GM23338 (cell line): ENCODE data around the gene TMEM179. TPM values are rescaled to one million over a fixed set of nuclear protein-coding genes. Genes with fewer than 3 reads are reported as not detected.

Experiments
- ATAC-seq: fragments of 200-7000 bp; cut with Tn5 transposase; 3 replicates; pipeline ENCODE4 v1.9.1; 2020
- DNase-seq: peaks from one replicate; pipeline ENCODE4 v3.0.0-alpha.2; 2015; ENCODE audit warnings: low spot score
- H2AFZ ChIP-seq: fragments of 200-600 bp; sonication (generic); 2 replicates; pipeline ENCODE4 v1.8.0; 2016; ENCODE audit warnings: antibody characterized with exemption, mild to moderate bottlenecking, moderate library complexity
- H3F3A ChIP-seq: fragments of 200-600 bp; sonication (generic); replicated peaks from 2 replicates; pipeline ENCODE4 v1.8.0; 2017; ENCODE audit warnings: antibody characterized with exemption, mixed run types, low read depth
- H3K27ac ChIP-seq: fragments of 200-600 bp; sonication (generic); 2 replicates; pipeline ENCODE4 v1.6.1; 2016; ENCODE audit warnings: low read depth
- H3K27me3 ChIP-seq: fragments of 200-600 bp; sonication (generic); 2 replicates; pipeline ENCODE4 v1.8.0; 2016; ENCODE audit warnings: mild to moderate bottlenecking, mixed run types, moderate library complexity; ENCODE audit not compliant: insufficient read depth
- H3K36me3 ChIP-seq: fragments of 200-600 bp; sonication (generic); 2 replicates; pipeline ENCODE4 v1.8.0; 2016; ENCODE audit warnings: mild to moderate bottlenecking; ENCODE audit not compliant: insufficient read depth
- H3K4me1 ChIP-seq: fragments of 200-600 bp; sonication (generic); 2 replicates; pipeline ENCODE4 v1.8.0; 2016; ENCODE audit warnings: mild to moderate bottlenecking, moderate library complexity; ENCODE audit not compliant: insufficient read depth
- H3K4me2 ChIP-seq: fragments of 200-600 bp; sonication (generic); 2 replicates; pipeline ENCODE4 v1.7.1; 2017; ENCODE audit warnings: mixed run types
- H3K4me3 ChIP-seq: fragments of 200-600 bp; sonication (generic); 2 replicates; pipeline ENCODE4 v1.6.1; 2016; ENCODE audit warnings: mixed run types
- H3K79me2 ChIP-seq: fragments of 200-600 bp; sonication (generic); replicated peaks from 2 replicates; pipeline ENCODE4 v1.8.0; 2017; ENCODE audit warnings: mild to moderate bottlenecking; ENCODE audit not compliant: insufficient read depth
- H3K9me2 ChIP-seq: fragments of 200-600 bp; sonication (generic); 2 replicates; pipeline ENCODE4 v1.8.0; 2017; ENCODE audit not compliant: insufficient read depth
- H4K20me1 ChIP-seq: fragments of 200-600 bp; sonication (generic); replicated peaks from 2 replicates; pipeline ENCODE4 v1.8.0; 2017; ENCODE audit warnings: mild to moderate bottlenecking; ENCODE audit not compliant: insufficient read depth
- H3K27ac Mint-ChIP-seq: 2 replicates; pipeline ENCODE4 v1.8.0; 2020; ENCODE audit warnings: inconsistent platforms, mild to moderate bottlenecking, moderate library complexity, mixed read lengths
- H3K27me3 Mint-ChIP-seq: 3 replicates; pipeline ENCODE4 v1.8.0; 2022; ENCODE audit warnings: low read depth, mild to moderate bottlenecking, moderate library complexity, mixed read lengths, inconsistent platforms; ENCODE audit not compliant: insufficient read depth, poor library complexity
- H3K36me3 Mint-ChIP-seq: 3 replicates; pipeline ENCODE4 v1.8.0; 2021; ENCODE audit warnings: low read depth, mild to moderate bottlenecking, inconsistent platforms, moderate library complexity, mixed read lengths
- H3K4me1 Mint-ChIP-seq: 3 replicates; pipeline ENCODE4 v1.8.0; 2020; ENCODE audit warnings: mild to moderate bottlenecking, inconsistent platforms, mixed read lengths
- H3K4me3 Mint-ChIP-seq: 3 replicates; pipeline ENCODE4 v1.8.0; 2021; ENCODE audit warnings: moderate library complexity, mild to moderate bottlenecking, inconsistent platforms, mixed read lengths
- H3K9me3 Mint-ChIP-seq: 3 replicates; pipeline ENCODE4 v1.8.0; 2020; ENCODE audit warnings: moderate library complexity, mild to moderate bottlenecking, inconsistent platforms, mixed read lengths
- CREB1 ChIP-seq: fragments of 250-450 bp; sonication (Bioruptor Pico); IDR thresholded peaks from 2 replicates; pipeline ENCODE4 v1.5.0; 2020; ENCODE audit warnings: low read depth, mild to moderate bottlenecking, moderate library complexity
- ETS1 ChIP-seq: IDR thresholded peaks from 2 replicates; pipeline ENCODE4 v1.6.1; 2016; ENCODE audit warnings: antibody characterized with exemption
- EZH2 ChIP-seq: fragments of 200-600 bp; sonication (generic); IDR thresholded peaks from one replicate; pipeline ENCODE4 v1.8.0; 2017; ENCODE audit warnings: antibody characterized with exemption, mild to moderate bottlenecking, low read depth; ENCODE audit not compliant: unreplicated experiment
- EZH2phosphoT487 ChIP-seq: fragments of 200-600 bp; sonication (generic); IDR thresholded peaks from one replicate; pipeline ENCODE4 v1.8.1; 2018; ENCODE audit warnings: antibody characterized with exemption; ENCODE audit not compliant: unreplicated experiment
- JUNB ChIP-seq: IDR thresholded peaks from one replicate; pipeline ENCODE4 v1.6.1; 2016; ENCODE audit warnings: antibody characterized with exemption; ENCODE audit not compliant: unreplicated experiment
- NANOG ChIP-seq: IDR thresholded peaks from 2 replicates; pipeline ENCODE4 v1.6.1; 2016; ENCODE audit warnings: antibody characterized with exemption, borderline replicate concordance
- POLR2AphosphoS5 ChIP-seq: IDR thresholded peaks from 2 replicates; pipeline ENCODE4 v1.6.1; 2016; ENCODE audit warnings: antibody characterized with exemption, low read depth
- REST ChIP-seq: IDR thresholded peaks from one replicate; pipeline ENCODE4 v1.6.1; 2018; ENCODE audit warnings: antibody characterized with exemption; ENCODE audit not compliant: unreplicated experiment
- STAT1 ChIP-seq: IDR thresholded peaks from one replicate; pipeline ENCODE4 v1.6.1; 2016; ENCODE audit warnings: antibody characterized with exemption; ENCODE audit not compliant: unreplicated experiment
- ZNF114 ChIP-seq: fragments of 250-450 bp; sonication (Bioruptor Pico); IDR thresholded peaks from 2 replicates; pipeline ENCODE4 v1.5.0; 2020; ENCODE audit warnings: mild to moderate bottlenecking, moderate library complexity
- ZNF331 ChIP-seq: fragments of 250-450 bp; sonication (Bioruptor Pico); IDR thresholded peaks from 2 replicates; pipeline ENCODE4 v1.5.0; 2020; ENCODE audit warnings: low read depth, mild to moderate bottlenecking, moderate library complexity
- ZNF462 ChIP-seq: fragments of 250-450 bp; sonication (Bioruptor Pico); IDR thresholded peaks from 2 replicates; pipeline ENCODE4 v1.5.0; 2020; ENCODE audit warnings: mild to moderate bottlenecking, moderate library complexity
- polyA plus RNA-seq: library from polyadenylated mRNA; unstranded; fragments of >200 nt; fragmentation: Nextera tagmentation; extraction: Ambion mirVana; gene quantifications from 2 replicates; pipeline ENCODE4 v1.2.1, GENCODE V29; 2016
- total RNA-seq: library from RNA; depleted of rRNA; stranded (reverse); fragments of >200 nt; shearing (Covaris generic); gene quantifications from 2 replicates; pipeline ENCODE4 v1.2.3, GENCODE V29; 2014
- TF ChIP-seq, protein P1 (sequence below), 2 experiments: fragments of 200-600 bp in 1 of 2; sonication (generic) in 1 of 2; conservative IDR thresholded peaks; 2 replicates each; pipeline versions ENCODE4 v1.5.1 to v1.6.1; 2016 to 2017; ENCODE audit warnings: antibody characterized with exemption in 2 of 2, low read depth in 2 of 2, mild to moderate bottlenecking in 2 of 2, moderate library complexity in 1 of 2

Gene TMEM179
- total and polyA plus RNA-seq, 2 experiments from 2014 or later = 1.0 to 4.8 TPM

DNA sequence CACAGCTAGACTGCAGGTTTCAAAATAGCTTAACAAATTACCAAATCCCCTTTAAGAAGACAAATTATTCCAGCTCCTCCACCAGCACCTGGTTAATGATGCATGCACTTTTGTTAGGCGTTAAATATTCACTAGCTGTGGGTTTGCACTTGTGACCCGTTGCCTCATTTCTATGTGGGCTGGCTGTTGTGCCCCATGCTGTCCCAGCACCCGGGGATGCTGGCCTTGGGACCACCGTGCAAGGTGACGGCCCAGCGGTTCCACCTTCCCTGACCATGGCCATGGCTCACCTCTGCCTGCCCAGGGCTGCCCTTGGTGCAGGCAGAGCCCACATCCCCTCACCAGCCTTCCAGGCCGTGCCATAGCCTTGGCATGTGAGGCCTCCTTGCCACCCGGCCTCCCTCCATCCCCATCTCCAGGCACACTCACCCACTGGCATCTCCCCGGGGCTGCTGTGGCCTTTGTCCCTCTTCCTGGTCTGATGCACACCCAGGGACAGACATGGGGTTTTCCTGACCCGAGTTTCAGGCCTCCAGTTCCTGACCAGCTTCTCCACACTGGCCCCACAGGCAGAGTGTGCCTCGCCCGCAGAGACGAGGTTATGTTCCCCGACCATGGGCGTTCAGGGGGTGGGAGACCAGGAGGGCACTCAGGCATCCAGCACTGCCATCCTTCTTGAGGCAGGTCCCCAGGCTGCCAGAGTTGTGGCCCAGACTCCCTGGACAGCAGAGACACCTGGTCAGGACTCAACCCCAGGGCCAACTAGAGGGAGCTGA, 45.4 kb downstream of the TMEM179 start:
- H3K27me3 Mint-ChIP-seq = peaks cover 12% of the 10 kb centered on the region
- peaks cover 4% of the 10 kb centered on the region; the same call in 1 of the 3 replicates for H3K4me1 Mint-ChIP-seq
- no peak overlapping the region for H3K27ac Mint-ChIP-seq
- Histone ChIP-seq H3K4me1 (no peaks in the 10 kb centered on the region), H3F3A (no peaks in the 10 kb centered on the region), H3K27me3 (no peaks in the 10 kb centered on the region), H2AFZ (no peak overlapping the region), H3K4me2 (no peak overlapping the region), H4K20me1 (no peaks in the 10 kb centered on the region), H3K27ac (no peak overlapping the region), H3K36me3 (no peaks in the 10 kb centered on the region), H3K79me2 (no peaks in the 10 kb centered on the region), H3K4me3 (no peak overlapping the region), H3K9me2 (no peaks in the 10 kb centered on the region)
- no peaks in the 10 kb centered on the region for H3K9me3 Mint-ChIP-seq
- ATAC-seq (no peak), DNase-seq (no peak)
- TF ChIP-seq STAT1 (no peak), REST (no peak), EZH2 (no peak), ETS1 (no peak), ZNF462 (CRISPR knock-in tag) (no peak), NANOG (no peak), JUNB (no peak), ZNF331 (no peak), ZNF114 (CRISPR knock-in tag) (no peak), POLR2AphosphoS5 (no peak), CREB1 (CRISPR knock-in tag) (no peak), EZH2phosphoT487 (no peak)
- TF ChIP-seq, protein P1, sequence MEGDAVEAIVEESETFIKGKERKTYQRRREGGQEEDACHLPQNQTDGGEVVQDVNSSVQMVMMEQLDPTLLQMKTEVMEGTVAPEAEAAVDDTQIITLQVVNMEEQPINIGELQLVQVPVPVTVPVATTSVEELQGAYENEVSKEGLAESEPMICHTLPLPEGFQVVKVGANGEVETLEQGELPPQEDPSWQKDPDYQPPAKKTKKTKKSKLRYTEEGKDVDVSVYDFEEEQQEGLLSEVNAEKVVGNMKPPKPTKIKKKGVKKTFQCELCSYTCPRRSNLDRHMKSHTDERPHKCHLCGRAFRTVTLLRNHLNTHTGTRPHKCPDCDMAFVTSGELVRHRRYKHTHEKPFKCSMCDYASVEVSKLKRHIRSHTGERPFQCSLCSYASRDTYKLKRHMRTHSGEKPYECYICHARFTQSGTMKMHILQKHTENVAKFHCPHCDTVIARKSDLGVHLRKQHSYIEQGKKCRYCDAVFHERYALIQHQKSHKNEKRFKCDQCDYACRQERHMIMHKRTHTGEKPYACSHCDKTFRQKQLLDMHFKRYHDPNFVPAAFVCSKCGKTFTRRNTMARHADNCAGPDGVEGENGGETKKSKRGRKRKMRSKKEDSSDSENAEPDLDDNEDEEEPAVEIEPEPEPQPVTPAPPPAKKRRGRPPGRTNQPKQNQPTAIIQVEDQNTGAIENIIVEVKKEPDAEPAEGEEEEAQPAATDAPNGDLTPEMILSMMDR (conservative IDR thresholded peaks at IDR 0.05; ENCODE audit: low read depth in 2 of 2) = no peak
- no peaks in the 10 kb centered on the region for H3K36me3 Mint-ChIP-seq
- H3K4me3 Mint-ChIP-seq = no peak overlapping the region
